HepG2 (cell line): ENCODE data around the gene KCNA4.

Experiments used
- ASH2L ChIP-seq: fragments of 300-600, 200-600 bp; sonication (generic); IDR thresholded peaks from 2 replicates; pipeline ENCODE4 v1.7.0; 2017; ENCODE audit warnings: low read depth, mild to moderate bottlenecking, moderate library complexity, mixed read lengths, low read length; ENCODE audit not compliant: insufficient read length
- ATF1 ChIP-seq: IDR thresholded peaks from 2 replicates; pipeline ENCODE4 v1.6.1; 2016; ENCODE audit warnings: mild to moderate bottlenecking, control low read depth
- E2F1 ChIP-seq: sonication (generic); formaldehyde crosslinking; IDR thresholded peaks from 2 replicates; pipeline ENCODE4 v1.5.0; 2020; ENCODE audit warnings: missing genetic modification reagents
- HNF4G ChIP-seq, 2 experiments: sonication (generic) in 1 of 2; formaldehyde crosslinking in 1 of 2; IDR thresholded peaks; 2 replicates each; pipeline versions ENCODE4 v1.4.0 to v1.6.1; 2011 to 2020; ENCODE audit warnings: borderline replicate concordance in 2 of 2, low read depth in 2 of 2, mild to moderate bottlenecking in 2 of 2, low read length in 1 of 2, missing genetic modification reagents in 1 of 2, moderate library complexity in 1 of 2
- HOXA5 ChIP-seq: sonication (generic); formaldehyde crosslinking; IDR thresholded peaks from 2 replicates; pipeline ENCODE4 v1.4.0; 2020; ENCODE audit warnings: missing genetic modification reagents
- NRL ChIP-seq: sonication (generic); formaldehyde crosslinking; IDR thresholded peaks from 2 replicates; pipeline ENCODE4 v1.5.0; 2020; ENCODE audit warnings: missing genetic modification reagents, mild to moderate bottlenecking, moderate library complexity, borderline replicate concordance
- USF2 ChIP-seq, 2 experiments: sonication (generic) in 1 of 2; formaldehyde crosslinking in 1 of 2; IDR thresholded peaks; 2 replicates each; pipeline versions ENCODE4 v1.5.1 to v1.6.1; 2011 to 2020; ENCODE audit warnings: borderline replicate concordance in 1 of 2, low read depth in 1 of 2, low read length in 1 of 2, mild to moderate bottlenecking in 1 of 2, missing genetic modification reagents in 1 of 2, moderate library complexity in 1 of 2

- TF ChIP-seq E2F1 (CRISPR knock-in tag) (no peak), ASH2L (no peak), USF2 (IDR thresholded peaks at IDR 0.05; ENCODE audit: low read depth, low read length) (no peak), USF2 (CRISPR knock-in tag; IDR thresholded peaks at IDR 0.05; ENCODE audit: borderline replicate concordance) (no peak), NRL (no peak), HNF4G (IDR thresholded peaks at IDR 0.05; ENCODE audit: borderline replicate concordance, low read depth, low read length) (no peak), HNF4G (CRISPR knock-in tag; IDR thresholded peaks at IDR 0.05; ENCODE audit: borderline replicate concordance, low read depth) (no peak), HOXA5 (CRISPR knock-in tag) (no peak), ATF1 (CRISPR knock-in tag) (no peak)
Observed at GRCh38 chr11:30015725-30016412, 961 bp downstream of the KCNA4 start.
